B cell (primary cell): ENCODE data around the gene TFF2. TPM values are rescaled to one million over a fixed set of nuclear protein-coding genes. Genes with fewer than 3 reads are reported as not detected.

Source experiments
- ATAC-seq: fragments of 200-7000 bp; cut with Tn5 transposase; one replicate; pipeline ENCODE4 v1.10.0; 2021; ENCODE audit warnings: low read depth, mild to moderate bottlenecking, moderate number of reproducible peaks, moderate library complexity
- CTCF ChIA-PET: fragments of 350-600 bp; sonication (Branson Sonifier 250); formaldehyde crosslinking; loops from one replicate; lab custom pipeline; 2021; ENCODE audit warnings: antibody characterized with exemption, inconsistent platforms; lab: Charles Lee
- POLR2A ChIA-PET: fragments of 350-600 bp; sonication (Branson Sonifier 250); formaldehyde crosslinking; loops from one replicate; lab custom pipeline; 2021; ENCODE audit warnings: antibody characterized with exemption; lab: Charles Lee
- DNase-seq: peaks from one replicate; pipeline ENCODE4 v3.0.0; 2013
- H2AFZ ChIP-seq: 2 replicates; pipeline ENCODE4 v1.6.1; 2012; ENCODE audit warnings: mild to moderate bottlenecking, low read depth, low read length; ENCODE audit not compliant: insufficient read depth, poor library complexity, severe bottlenecking
- H3K27ac ChIP-seq, 2 donors: 1 replicate in 1 of 2; 2 replicates in 1 of 2; pipeline ENCODE4 v1.5.1; 2012 to 2013; ENCODE audit warnings: low read length in 2 of 2, mild to moderate bottlenecking in 2 of 2, moderate library complexity in 1 of 2
- H3K27me3 ChIP-seq, 4 experiments: fragments of 200-600 bp in 1 of 4; sonication (generic) in 1 of 4; replicated peaks in 1 of 4; 1 replicate in 2 of 4; 2 replicates in 2 of 4; pipeline versions ENCODE4 v1.6.1 to v1.7.0; 2013 to 2016; ENCODE audit warnings: low read length in 3 of 4, mild to moderate bottlenecking in 2 of 4, mixed read lengths in 1 of 4, moderate library complexity in 1 of 4; ENCODE audit not compliant: insufficient read depth in 4 of 4, control insufficient read depth in 3 of 4; ENCODE audit errors: control extremely low read depth in 1 of 4
- H3K36me3 ChIP-seq, 2 experiments: replicated peaks in 1 of 2; 1 replicate in 1 of 2; 2 replicates in 1 of 2; pipeline versions ENCODE4 v1.6.1 to v1.7.1; 2013; ENCODE audit warnings: low read length in 1 of 2; ENCODE audit not compliant: insufficient read depth in 2 of 2, control insufficient read depth in 1 of 2; ENCODE audit errors: control extremely low read depth in 1 of 2, extremely low read depth in 1 of 2
- H3K4me1 ChIP-seq, 2 donors: fragments of 200-600 bp in 1 of 2; sonication (generic) in 1 of 2; 1 replicate in 1 of 2; 2 replicates in 1 of 2; pipeline versions ENCODE4 v1.5.1 to v1.6.1; 2013 to 2017; ENCODE audit warnings: low read length in 2 of 2; ENCODE audit not compliant: control insufficient read depth in 2 of 2, insufficient read depth in 2 of 2
- H3K4me2 ChIP-seq: replicated peaks from 2 replicates; pipeline ENCODE3; 2012; ENCODE audit warnings: mild to moderate bottlenecking, low read depth, low read length; ENCODE audit not compliant: poor library complexity, severe bottlenecking
- H3K4me3 ChIP-seq, 5 experiments: fragments of 200-600 bp in 1 of 5; sonication (generic) in 1 of 5; 1 replicate in 3 of 5; 2 replicates in 2 of 5; pipeline versions ENCODE4 v1.5.1 to v1.7.0; 2011 to 2016; ENCODE audit warnings: low read length in 4 of 5, mild to moderate bottlenecking in 4 of 5, low read depth in 2 of 5, control low read depth in 1 of 5, moderate library complexity in 1 of 5; ENCODE audit not compliant: insufficient read depth in 1 of 5; ENCODE audit errors: control extremely low read depth in 1 of 5, extremely low read depth in 1 of 5
- H3K79me2 ChIP-seq: fragments of 200-600 bp; sonication (generic); one replicate; pipeline ENCODE4 v1.6.0; 2016; ENCODE audit warnings: low read length; ENCODE audit not compliant: control insufficient read depth, insufficient read depth
- H3K9ac ChIP-seq: fragments of 200-600 bp; sonication (generic); 2 replicates; pipeline ENCODE4 v1.6.1; 2017; ENCODE audit warnings: mild to moderate bottlenecking, low read length, moderate library complexity
- H3K9me3 ChIP-seq, 3 donors: one replicate each; pipeline versions ENCODE4 v1.6.1 to v1.7.1; 2013; ENCODE audit warnings: low read length in 2 of 3; ENCODE audit not compliant: control insufficient read depth in 2 of 3, insufficient read depth in 1 of 3; ENCODE audit errors: control extremely low read depth in 1 of 3
- H4K20me1 ChIP-seq: 2 replicates; pipeline ENCODE4 v1.6.0; 2012; ENCODE audit warnings: mild to moderate bottlenecking, low read length; ENCODE audit not compliant: insufficient read depth, control insufficient read depth, poor library complexity, severe bottlenecking
- H3K27ac Mint-ChIP-seq: one replicate; pipeline ENCODE4 v1.8.0; 2021; ENCODE audit warnings: mixed read lengths
- H3K27me3 Mint-ChIP-seq: one replicate; pipeline ENCODE4 v1.8.0; 2021; ENCODE audit warnings: mixed read lengths
- H3K4me1 Mint-ChIP-seq: one replicate; pipeline ENCODE4 v1.8.0; 2021; ENCODE audit warnings: mixed read lengths
- H3K4me3 Mint-ChIP-seq: one replicate; pipeline ENCODE4 v1.8.0; 2021; ENCODE audit warnings: mixed read lengths
- H3K9me3 Mint-ChIP-seq: one replicate; pipeline ENCODE4 v1.8.0; 2022; ENCODE audit warnings: mixed read lengths; ENCODE audit not compliant: insufficient read depth
- CTCF ChIP-seq: fragments of 200-600 bp; IDR thresholded peaks from one replicate; pipeline ENCODE4 v1.8.0; 2022; ENCODE audit warnings: antibody characterized with exemption, mild to moderate bottlenecking
- EZH2 ChIP-seq: IDR thresholded peaks from 2 replicates; pipeline ENCODE4 v1.6.1; 2012; ENCODE audit warnings: borderline replicate concordance, low read depth, mild to moderate bottlenecking, moderate library complexity, low read length; ENCODE audit not compliant: insufficient read depth, poor library complexity, severe bottlenecking
- WGBS: methylation state at CpG from one replicate; pipeline ENCODE4 v1.1.5; 2013; ENCODE audit warnings: missing lambda C conversion rate; ENCODE audit not compliant: insufficient coverage; 5-methylcytosine and 5-hydroxymethylcytosine counted together
- intact Hi-C: fragments of 100-400 bp; cut with micrococcal nuclease; formaldehyde crosslinking; loops from one replicate; pipeline ENCODE4 v1.10.0; 2022
- polyA plus RNA-seq: library from polyadenylated mRNA; depleted of rRNA; stranded (reverse); fragments of >200 nt; gene quantifications from 2 replicates; pipeline ENCODE4 v1.2.3, GENCODE V29; 2012
- total RNA-seq, 2 donors: library from RNA; stranded (reverse); fragments of 120-200 nt in 1 of 2; gene quantifications; 1 replicate in 1 of 2; 2 replicates in 1 of 2; pipeline versions ENCODE4 v1.2.3 to v1.2.4, GENCODE V29; 2013 to 2022

TFF2 gene
- total and polyA plus RNA-seq, 2 donors (not counting 1 experiment from before 2014, with no cell fraction given): not detected

GRCh38 chr21:42349420-42350317 is 1.1 kb downstream of the TFF2 start:
- ChIA-PET POLR2A (no interaction called here), CTCF (interaction anchor here (1.2 kb wide), 1 partner anchor 12 kb away, joined by 4 read pairs; no protein-coding TSS in a partner anchor)
- TF ChIP-seq EZH2 (no peak), CTCF (no peak)
- no peak for ATAC-seq
- Histone ChIP-seq H3K27me3 (peaks cover 0 to 11% (median 1%) of the 10 kb centered on the region in 4 experiments), H3K4me3 (no peak overlapping the region), H3K9ac (no peak overlapping the region), H3K4me1 (no peaks in the 10 kb centered on the region), H2AFZ (no peak overlapping the region), H4K20me1 (no peaks in the 10 kb centered on the region), H3K36me3 (no peaks in the 10 kb centered on the region), H3K4me2 (no peak overlapping the region), H3K27ac (no peak overlapping the region), H3K79me2 (no peaks in the 10 kb centered on the region), H3K9me3 (peaks cover 2 to 6% (median 4%) of the 10 kb centered on the region in 3 donors)
- intact Hi-C loops: no loop called here
- Mint-ChIP-seq H3K27ac (no peak overlapping the region), H3K27me3 (peaks cover 17% of the 10 kb centered on the region), H3K4me1 (no peaks in the 10 kb centered on the region), H3K9me3 (peaks cover 4% of the 10 kb centered on the region), H3K4me3 (no peak overlapping the region)
- DNase-seq: no peak
- WGBS: 91% methylated on average over 12 of the region's 14 CpGs

- CTCF ChIA-PET: interaction anchor here (1.2 kb wide), 1 partner anchor 11 kb away, joined by 4 read pairs; no protein-coding TSS in a partner anchor
- no peaks in the 10 kb centered on the region for H3K36me3 ChIP-seq
- TF ChIP-seq CTCF (no peak), EZH2 (no peak)
- DNase-seq (no peak), ATAC-seq (no peak)
- H3K9ac ChIP-seq: no peak overlapping the region
- POLR2A ChIA-PET: no interaction called here
- peaks cover 0 to 2% (median 0%) of the 10 kb centered on the region in 3 donors for H3K9me3 ChIP-seq
- peaks cover 0 to 8% (median 1%) of the 10 kb centered on the region in 4 experiments for H3K27me3 ChIP-seq
- H3K4me3 ChIP-seq: no peak overlapping the region
- H3K9me3 Mint-ChIP-seq: no peaks in the 10 kb centered on the region
- WGBS: 95% methylated on average over 2 of the region's 2 CpGs
- H3K4me2 ChIP-seq: no peak overlapping the region
- H3K79me2 ChIP-seq: no peaks in the 10 kb centered on the region
- no peak overlapping the region for H3K4me3 Mint-ChIP-seq
- H3K27me3 Mint-ChIP-seq: peaks cover 15% of the 10 kb centered on the region
- H3K27ac Mint-ChIP-seq: no peak overlapping the region
- H2AFZ ChIP-seq: no peak overlapping the region
- no peaks in the 10 kb centered on the region for H3K4me1 ChIP-seq
- H3K27ac ChIP-seq: no peak overlapping the region
- H3K4me1 Mint-ChIP-seq: no peaks in the 10 kb centered on the region
- no peaks in the 10 kb centered on the region for H4K20me1 ChIP-seq
- intact Hi-C loops: no loop called here
Measured at GRCh38 chr21:42348762-42349161, 2.0 kb downstream of the TFF2 start.
